Right atrium auricular region (tissue), 2 donors: ENCODE results near the gene MFGE8. TPM values are rescaled to one million over a fixed set of nuclear protein-coding genes. Genes with fewer than 3 reads are reported as not detected.

Experiments
- DNase-seq: peaks from one replicate; pipeline ENCODE4 v3.0.0-alpha.2; 2019; ENCODE audit warnings: low spot score
- H3K27ac ChIP-seq, 2 donors: fragments of 200-600 bp; sonication (generic); 1 replicate in 1 of 2; 2 replicates in 1 of 2; pipeline ENCODE4 v1.5.1; 2016 to 2019
- H3K27me3 ChIP-seq, 2 donors: fragments of 200-600 bp; sonication (generic); one replicate each; pipeline versions ENCODE4 v1.5.1 to v1.6.0; 2017 to 2019
- H3K36me3 ChIP-seq: fragments of 200-600 bp; sonication (generic); one replicate; pipeline ENCODE4 v1.5.1; 2016
- H3K4me1 ChIP-seq, 2 donors: fragments of 200-600 bp; sonication (generic); one replicate each; pipeline versions ENCODE4 v1.5.1 to v1.6.0; 2017 to 2019
- H3K4me3 ChIP-seq, 2 donors: fragments of 200-600 bp; sonication (generic); 1 replicate in 1 of 2; 2 replicates in 1 of 2; pipeline ENCODE4 v1.5.1; 2017 to 2019; ENCODE audit warnings: mild to moderate bottlenecking in 1 of 2, moderate library complexity in 1 of 2
- H3K9me3 ChIP-seq, 2 donors: fragments of 200-600 bp; sonication (generic); one replicate each; pipeline ENCODE4 v1.5.1; 2019
- CTCF ChIP-seq, 2 donors: fragments of 200-600 bp; sonication (generic); IDR thresholded peaks; one replicate each; pipeline ENCODE4 v1.5.1; 2019; ENCODE audit warnings: antibody characterized with exemption in 2 of 2
- total RNA-seq, 2 donors: library from RNA; depleted of rRNA; stranded (reverse); fragments of >200 nt; gene quantifications; one replicate each; pipeline ENCODE4 v1.1.0, GENCODE V29; 2016

MFGE8 gene
- total RNA-seq, 2 donors from 2014 or later, result 341 to 552 TPM

- no peak for DNase-seq
- Histone ChIP-seq H3K4me3 (no peak overlapping the region), H3K27me3 (no peaks in the 10 kb centered on the region), H3K27ac (peak overlapping the region; percentile 66 to 91), H3K36me3 (peaks cover 84% of the 10 kb centered on the region), H3K9me3 (no peaks in the 10 kb centered on the region), H3K4me1 (peaks cover 0 to 73% of the 10 kb centered on the region in 2 donors)
- no peak for TF ChIP-seq CTCF (IDR thresholded peaks at IDR 0.05)
Measured at GRCh38 chr15:88906551-88906950, 6.6 kb downstream of the MFGE8 start.

- no peaks in the 10 kb centered on the region for H3K27me3 ChIP-seq
- DNase-seq, result no peak
- no peaks in the 10 kb centered on the region for H3K9me3 ChIP-seq
- no peak overlapping the region for H3K4me3 ChIP-seq
- peaks cover 88% of the 10 kb centered on the region for H3K36me3 ChIP-seq
- no peak for TF ChIP-seq CTCF (IDR thresholded peaks at IDR 0.05)
- H3K4me1 ChIP-seq, result peaks cover 0 to 73% of the 10 kb centered on the region in 2 donors
- peak overlapping the region; percentile 32 to 66 for H3K27ac ChIP-seq
Measured at GRCh38 chr15:88906130-88906529, 7.0 kb downstream of the MFGE8 start.

- Histone ChIP-seq H3K4me1 (peaks cover 0 to 68% of the 10 kb centered on the region in 2 donors), H3K27ac (peak overlapping the region; percentile 32 to 38), H3K36me3 (peaks cover 93% of the 10 kb centered on the region), H3K4me3 (no peak overlapping the region), H3K9me3 (no peaks in the 10 kb centered on the region), H3K27me3 (no peaks in the 10 kb centered on the region)
- DNase-seq, result no peak
- no peak for TF ChIP-seq CTCF (IDR thresholded peaks at IDR 0.05)
Measured at GRCh38 chr15:88905576-88905975, 7.6 kb downstream of the MFGE8 start.

GRCh38 chr15:88904624-88905327 lies 8.4 kb downstream of the MFGE8 start:
- peak; percentile 89 for DNase-seq
- TF ChIP-seq CTCF (IDR thresholded peaks at IDR 0.05), result peak; percentile 96 to 100
- Histone ChIP-seq H3K4me1 (peaks cover 0 to 64% of the 10 kb centered on the region in 2 donors), H3K4me3 (no peak overlapping the region), H3K27me3 (no peaks in the 10 kb centered on the region), H3K9me3 (no peaks in the 10 kb centered on the region), H3K36me3 (peaks cover 93% of the 10 kb centered on the region), H3K27ac (peak overlapping the region; percentile 32 to 38)

- TF ChIP-seq CTCF (IDR thresholded peaks at IDR 0.05), result no peak
- H3K9me3 ChIP-seq, result no peaks in the 10 kb centered on the region
- H3K36me3 ChIP-seq, result peaks cover 93% of the 10 kb centered on the region
- H3K27me3 ChIP-seq, result no peaks in the 10 kb centered on the region
- peaks cover 0 to 62% of the 10 kb centered on the region in 2 donors for H3K4me1 ChIP-seq
- no peak overlapping the region for H3K4me3 ChIP-seq
- H3K27ac ChIP-seq, result peak overlapping the region in 1 of 2 donors; percentile 32
- no peak for DNase-seq
Measured at GRCh38 chr15:88904257-88904623, 8.9 kb downstream of the MFGE8 start.

- no peaks in the 10 kb centered on the region for H3K27me3 ChIP-seq
- TF ChIP-seq CTCF (IDR thresholded peaks at IDR 0.05), result no peak
- no peaks in the 10 kb centered on the region for H3K9me3 ChIP-seq
- no peak overlapping the region for H3K4me3 ChIP-seq
- peaks cover 86% of the 10 kb centered on the region for H3K36me3 ChIP-seq
- peak overlapping the region in 1 of 2 donors; percentile 22 for H3K27ac ChIP-seq
- DNase-seq, result no peak
- H3K4me1 ChIP-seq, result peaks cover 0 to 60% of the 10 kb centered on the region in 2 donors
Measured at GRCh38 chr15:88902846-88903245, 10.3 kb downstream of the MFGE8 start.
